ENCODE measurements around the gene NBEA.
"Not testable (repeated sequence)": the region's sequence is repeated elsewhere in the genome, so short reads cannot be mapped to it uniquely, and the experiment has no call there.

Gene NBEA

DNA sequence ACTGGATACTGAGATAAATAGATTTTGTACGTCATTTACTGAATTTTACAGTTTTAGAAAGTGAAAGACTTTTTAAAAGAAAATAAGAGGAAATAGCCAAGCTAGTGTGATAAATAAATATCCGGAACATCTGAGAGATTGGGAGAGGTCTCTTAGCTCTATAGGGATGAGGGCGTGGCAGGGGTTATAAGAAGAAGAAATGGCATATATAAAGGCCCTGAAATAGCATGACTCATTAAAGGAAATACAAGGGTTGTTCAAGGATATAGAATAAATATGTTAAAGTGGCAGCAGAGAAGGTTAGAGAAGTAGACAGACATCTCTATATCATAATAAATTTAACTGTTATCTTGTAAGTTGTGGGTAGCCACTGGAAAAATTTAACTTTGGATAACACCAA, 390.1 kb downstream of the NBEA start:
- no peak for DNase-seq

DNA sequence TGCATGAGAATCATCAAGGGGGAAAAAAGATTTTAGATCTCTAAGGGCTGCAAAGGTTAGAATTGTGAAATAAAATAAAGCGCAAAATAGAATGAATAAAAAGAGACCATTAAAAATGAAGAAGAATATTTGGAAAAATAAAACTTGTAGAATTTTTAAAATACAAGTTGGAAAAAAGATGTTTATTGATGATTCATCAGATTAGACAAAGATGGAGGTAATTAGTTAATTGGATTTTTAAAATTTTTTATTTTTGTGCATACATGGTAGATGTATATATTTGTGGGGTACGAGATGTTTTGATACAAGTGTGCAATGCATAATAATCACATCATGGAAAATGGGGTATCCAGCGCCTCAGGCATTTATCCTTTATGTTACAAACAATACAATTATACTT, 391.1 kb downstream of the NBEA start:
- no peak for DNase-seq

DNA sequence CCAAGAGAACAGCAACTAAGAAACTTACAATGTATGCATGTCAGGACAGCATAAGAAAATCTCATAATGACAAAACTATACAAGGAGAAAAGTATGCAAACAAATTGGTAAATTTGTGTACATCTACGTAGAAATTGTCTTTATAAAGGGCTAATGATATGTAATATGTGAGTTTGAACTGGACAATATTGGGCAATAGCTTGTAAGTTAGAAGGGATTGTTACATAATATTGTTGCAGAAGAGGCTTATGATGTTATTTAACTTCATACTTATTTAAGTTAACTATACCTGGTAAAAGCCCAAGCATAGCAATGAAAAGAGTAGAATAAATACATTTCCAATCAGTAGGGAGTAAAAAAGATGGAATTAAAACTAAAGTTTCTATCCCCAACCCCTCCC, 400.4 kb downstream of the NBEA start:
- DNase-seq: no peak

DNA sequence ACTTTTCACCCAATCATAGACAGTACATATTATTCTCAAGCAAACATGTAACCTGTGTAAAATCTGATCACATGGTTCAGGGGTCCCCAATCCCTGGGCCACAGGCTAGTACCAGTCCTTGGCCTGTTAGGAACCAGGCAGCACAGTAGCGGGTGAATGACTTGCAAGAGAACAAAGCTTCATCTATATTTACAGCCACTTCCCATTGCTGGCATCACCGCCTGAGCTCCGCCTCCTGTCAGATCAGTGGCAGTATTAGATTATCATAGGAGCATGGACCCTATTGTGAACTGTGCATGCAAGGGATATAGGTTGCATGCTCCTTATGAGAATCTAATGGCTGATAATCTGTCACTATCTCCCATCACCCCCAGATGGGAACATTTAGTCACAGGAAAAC, 401.3 kb downstream of the NBEA start:
- no peak for DNase-seq

DNA sequence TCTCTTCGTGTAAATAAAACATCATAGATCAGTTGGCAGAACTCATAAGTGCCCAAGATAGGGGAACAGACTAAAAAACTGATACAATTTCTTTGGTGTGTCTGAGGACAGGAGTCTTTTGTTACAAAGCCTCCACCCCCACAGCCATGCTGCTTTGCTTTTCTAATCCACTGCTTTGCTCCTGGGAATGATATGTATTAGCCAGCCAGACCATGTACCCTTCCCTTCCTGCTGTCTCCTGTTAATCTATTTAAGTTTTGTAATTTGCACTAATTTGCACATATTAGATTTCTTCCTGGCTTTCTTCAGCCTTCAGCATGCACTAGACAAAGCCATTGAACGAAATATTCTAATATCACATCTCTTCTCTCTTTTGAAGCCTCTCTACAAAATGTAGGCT, 403.9 kb downstream of the NBEA start:
- no peak for DNase-seq

DNA sequence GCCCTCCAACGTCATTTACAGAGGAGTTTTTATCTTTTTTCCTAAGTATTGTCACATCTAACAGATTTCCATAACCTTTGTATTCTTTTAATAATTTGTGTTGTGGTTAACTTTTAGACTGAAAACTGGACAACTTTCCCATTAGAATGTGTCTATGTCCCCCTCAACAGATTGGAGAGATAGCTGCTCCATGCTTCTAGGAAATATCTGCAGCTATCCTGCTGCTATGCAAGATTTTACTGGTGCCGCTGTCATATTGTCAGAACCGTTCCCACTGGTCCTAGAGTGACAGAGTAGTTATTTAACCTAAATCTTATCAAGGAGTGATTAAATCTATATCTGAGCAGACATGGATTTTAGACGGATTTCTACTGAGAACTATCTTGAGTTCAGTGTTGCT, 404.4 kb downstream of the NBEA start:
- DNase-seq: no peak

DNA sequence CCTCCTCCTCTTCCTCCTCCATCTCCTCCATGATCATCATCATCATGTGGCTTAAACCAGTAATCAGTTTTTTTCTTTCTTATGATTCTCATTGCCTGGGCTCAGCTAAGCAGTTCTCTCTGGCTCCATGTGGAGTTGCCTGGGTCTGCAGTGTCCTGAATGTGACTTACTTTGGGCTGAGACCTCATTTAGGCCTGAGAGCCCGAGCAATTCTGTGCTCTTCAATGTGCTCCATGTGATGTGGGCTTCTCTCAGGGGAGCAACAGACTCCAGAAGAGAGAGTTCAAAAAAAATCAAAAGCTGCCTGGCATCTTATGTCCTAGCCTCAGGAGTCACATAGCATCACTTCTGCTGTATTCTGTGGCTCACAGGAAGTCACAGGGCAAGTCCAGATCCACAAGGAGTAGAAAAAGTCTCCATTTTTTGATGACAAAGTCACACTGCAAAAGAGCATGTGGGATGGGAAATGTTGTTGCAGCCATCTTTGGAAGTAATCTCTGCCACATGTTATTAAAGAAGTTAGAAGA, 405.7 kb downstream of the NBEA start:
- no peak for DNase-seq

DNA sequence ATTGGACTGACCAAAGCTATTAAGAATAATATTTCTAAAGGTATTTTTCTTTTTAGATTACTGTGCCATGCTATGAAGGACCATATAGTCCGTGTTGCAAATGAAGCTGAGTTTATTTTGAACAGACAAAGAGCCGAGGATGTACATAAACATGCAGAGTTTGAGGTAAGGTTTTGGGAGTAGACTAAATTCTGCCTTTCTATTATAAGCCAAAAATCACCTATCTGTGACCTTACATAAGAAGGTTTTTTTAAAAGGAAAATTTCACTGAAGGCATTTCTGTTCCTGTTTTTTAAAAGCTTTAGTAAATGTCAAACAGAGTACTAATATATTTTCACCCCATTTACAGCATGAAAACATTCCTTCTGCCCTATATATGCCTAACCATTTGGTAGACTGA, 407.0 kb downstream of the NBEA start:
- DNase-seq: no peak

DNA sequence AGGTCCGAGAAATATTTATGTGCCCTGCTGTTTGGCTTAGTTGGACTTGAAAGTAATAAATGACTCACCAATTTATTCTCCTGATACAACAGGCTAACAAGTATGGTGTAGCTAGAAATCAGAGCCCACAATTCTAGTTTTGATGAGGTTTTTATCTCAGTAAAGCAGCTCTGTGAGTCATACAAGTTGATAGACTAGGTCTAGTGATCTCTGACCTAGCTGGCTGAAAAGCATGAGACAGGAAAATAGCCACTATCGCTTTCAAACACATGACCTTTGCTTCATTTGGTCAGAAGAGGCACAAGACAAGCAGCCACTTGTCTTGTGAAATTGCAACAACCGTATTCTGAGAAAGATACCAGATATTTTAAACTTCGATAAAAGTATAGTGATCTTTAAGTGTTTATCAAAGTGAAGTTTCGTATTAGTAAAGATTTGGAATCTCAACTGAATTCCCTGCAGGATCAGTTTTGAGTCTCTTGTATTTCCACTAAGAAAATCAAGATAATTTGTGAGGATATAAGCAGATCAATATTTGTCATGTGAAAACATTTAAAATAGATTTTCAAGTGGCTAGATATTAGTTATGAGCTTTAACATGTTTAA, 407.7 kb downstream of the NBEA start:
- DNase-seq: no peak

DNA sequence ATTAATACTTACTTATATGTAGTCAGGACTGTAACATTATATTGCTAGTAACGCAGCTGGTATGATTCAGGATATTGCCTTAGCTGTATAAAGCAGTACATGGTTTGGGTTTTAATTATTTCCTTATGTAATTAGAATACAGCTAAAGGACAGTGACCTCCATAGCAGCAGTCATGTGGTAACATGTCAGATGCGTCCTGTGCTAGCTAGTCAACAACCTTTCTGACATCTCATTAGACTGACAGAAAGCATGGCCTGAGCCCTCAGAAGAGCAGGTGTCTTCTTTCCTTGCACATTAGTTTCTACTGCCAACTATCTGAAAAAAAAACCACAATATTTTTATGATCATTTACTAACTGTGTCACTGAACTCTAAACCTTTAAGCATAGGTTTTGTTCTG, 412.2 kb downstream of the NBEA start:
- no peak for DNase-seq

DNA sequence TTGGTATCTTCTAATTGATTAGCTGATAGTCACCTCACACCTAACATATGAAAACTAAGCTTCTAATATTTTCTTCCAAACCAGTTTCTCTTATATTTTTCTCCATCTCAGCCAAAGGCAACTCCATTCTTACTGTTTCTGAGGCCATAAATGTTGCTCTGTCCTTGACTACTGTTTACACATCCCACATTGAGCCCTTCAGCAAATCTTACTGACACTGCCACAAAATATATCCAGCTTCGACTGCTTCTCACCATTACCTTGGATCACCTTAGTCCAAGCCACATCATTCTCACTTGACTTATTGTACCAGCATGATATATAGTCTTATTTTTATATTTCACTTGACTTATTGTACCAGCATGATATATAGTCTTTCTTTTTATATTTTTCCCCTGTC, 412.8 kb downstream of the NBEA start:
- DNase-seq: no peak

DNA sequence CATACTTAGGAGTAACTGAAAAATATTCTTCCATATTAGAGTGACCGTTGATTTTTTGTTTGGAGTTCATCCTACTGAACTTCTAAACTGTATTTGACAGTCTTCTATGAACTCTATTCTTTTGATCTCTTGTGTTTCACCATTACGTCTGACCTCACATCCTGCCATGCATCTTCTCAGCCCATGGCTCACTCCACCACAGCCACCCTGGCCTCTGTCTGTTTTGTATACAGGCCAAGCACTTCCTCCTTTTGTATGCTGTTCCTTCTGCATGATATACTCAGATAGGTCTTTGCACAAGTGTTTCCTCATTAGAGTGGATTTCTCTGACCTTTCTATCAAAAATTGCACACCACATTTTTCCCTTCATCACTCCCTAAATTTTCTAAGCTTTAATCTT, 414.5 kb downstream of the NBEA start:
- no peak for DNase-seq

DNA sequence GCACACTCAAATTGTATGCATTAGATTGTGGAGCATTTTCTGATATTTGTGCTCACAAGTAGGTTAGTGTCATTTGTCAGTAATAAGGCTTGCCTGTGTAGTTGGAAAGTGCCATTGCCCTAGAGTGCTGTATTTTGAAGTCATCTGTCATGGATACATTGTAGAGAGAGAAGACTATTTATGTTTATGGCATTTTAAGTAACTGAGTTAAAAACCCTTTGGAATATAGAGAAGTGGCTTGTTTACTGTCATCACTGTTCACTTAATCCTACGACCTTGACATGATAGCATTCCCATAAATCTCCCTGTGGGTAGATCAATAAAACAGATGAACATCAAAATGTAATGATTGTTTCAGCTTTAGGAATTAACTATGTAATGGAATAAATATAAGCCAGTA, 423.8 kb downstream of the NBEA start:
- no peak for DNase-seq

DNA sequence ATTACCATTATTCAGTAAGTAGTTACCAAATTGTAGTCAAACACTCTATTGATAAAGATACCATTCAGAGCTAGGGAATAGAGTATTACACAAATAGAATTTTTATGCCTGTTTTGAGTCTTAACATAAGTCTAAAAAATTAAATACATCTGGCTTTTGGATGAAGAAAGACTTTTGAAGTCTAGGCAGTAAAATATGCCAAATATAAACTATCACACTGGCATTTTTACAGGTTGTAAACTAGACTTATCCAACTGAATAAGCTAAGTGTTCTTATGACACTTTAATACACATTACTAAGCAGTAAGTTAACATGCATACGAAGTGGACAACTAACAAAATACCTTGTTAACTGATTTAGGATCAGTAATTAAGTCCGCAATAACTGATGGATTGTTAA, 425.5 kb downstream of the NBEA start:
- DNase-seq: no peak

DNA sequence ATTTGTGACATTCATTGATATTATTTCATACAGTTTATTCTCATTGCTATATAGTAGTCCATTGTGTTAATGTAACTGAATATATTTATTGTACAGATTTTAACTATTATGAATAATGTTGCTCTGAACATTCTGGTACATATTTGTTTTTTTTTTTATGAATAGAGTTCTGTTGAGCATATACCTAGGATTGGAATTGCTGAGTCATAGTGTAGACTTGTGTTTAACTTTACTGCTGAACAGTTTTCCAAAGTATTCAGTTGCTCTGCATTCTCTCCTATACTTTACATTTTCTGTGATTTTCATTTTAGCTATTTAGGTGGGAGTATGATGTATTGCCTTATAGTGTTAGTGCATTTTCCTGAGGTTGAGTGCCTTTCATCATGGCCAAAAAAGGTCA, 436.9 kb downstream of the NBEA start:
- no peak for DNase-seq

DNA sequence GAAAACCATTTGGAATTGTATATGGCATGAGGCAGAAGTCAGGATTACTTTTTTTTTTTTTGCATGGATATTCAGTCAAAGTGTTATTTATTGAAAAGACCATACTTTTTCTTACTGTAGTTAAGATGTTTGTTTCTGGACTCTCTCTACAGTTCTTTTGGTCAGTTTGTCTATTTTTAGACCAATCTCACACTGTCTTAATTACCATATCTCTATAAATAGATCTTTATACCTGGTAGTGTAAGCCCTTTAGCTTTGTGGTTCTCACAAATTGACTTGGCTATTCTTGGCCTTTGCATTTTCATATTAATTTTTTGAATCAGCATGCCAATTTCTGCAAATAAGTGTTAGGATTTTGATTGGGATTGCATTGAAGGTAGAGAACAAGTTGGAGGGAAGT, 437.6 kb downstream of the NBEA start:
- no peak for DNase-seq

DNA sequence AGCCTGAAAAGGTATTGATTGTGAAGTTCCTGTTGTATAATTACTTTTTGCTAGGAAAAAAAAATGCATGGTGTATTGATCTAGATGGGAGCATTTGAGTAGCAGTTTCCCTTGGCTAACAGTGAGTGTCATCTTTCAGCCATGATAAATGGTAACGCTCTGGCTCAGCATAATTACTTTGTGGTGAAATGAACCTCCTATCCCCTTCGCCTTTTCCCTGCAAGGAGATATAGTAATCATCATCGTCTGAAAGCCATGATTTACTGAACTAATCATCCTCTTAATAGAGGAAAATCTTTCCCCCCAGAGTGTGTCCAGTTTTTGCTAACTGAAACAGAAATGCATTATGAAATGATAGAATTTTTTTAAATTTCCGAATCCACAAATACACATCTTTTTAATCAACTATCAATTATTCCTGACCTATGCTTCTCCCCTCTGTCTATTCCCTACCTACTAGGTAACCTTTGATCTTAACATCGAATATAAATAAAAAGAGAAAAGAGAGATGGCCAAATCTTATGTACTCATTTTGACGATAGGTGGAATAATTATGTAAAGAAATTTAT, 445.7 kb downstream of the NBEA start:
- DNase-seq: no peak

DNA sequence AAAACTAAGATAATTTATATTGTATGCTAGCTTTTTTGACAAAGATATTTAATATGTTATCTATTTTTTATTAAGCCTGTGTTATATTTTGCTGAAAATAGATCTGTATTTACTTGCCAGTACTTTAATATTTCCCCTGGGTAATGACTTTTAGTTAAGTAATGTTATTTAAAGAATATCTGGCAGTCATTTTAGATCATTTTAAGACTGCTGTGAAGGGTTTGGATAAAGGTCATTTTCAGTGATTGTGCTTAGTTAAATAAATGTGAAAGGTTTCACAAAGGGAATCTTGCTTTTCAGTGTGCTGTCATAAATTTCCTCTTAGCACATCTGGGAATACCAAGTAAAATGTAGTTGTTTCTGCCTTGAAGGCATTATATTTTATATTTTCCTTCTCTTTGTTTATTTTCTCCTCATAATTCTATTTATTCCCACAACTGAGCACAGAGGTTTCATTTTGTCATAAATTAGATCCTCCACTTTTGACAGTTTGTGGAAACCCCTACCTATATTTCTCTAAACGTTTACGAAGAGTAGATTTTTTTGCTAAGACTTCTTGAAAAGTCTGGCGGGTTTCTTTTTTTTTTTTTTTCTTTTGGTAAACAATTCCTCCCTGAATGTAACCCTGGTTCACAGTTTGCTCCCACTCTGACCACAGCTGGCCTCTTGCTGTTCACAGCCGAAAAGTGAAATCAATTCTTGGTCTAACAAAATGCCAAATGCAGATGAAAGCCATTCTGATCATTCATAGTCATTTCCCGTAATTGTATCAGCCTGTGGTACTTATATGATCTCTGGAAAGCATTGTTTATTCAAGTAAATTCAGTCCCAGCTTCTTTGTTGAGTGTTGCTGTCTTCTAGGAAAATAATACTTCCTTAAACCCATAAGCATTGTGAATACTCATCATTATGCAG, 446.6 kb downstream of the NBEA start:
- no peak for DNase-seq

DNA sequence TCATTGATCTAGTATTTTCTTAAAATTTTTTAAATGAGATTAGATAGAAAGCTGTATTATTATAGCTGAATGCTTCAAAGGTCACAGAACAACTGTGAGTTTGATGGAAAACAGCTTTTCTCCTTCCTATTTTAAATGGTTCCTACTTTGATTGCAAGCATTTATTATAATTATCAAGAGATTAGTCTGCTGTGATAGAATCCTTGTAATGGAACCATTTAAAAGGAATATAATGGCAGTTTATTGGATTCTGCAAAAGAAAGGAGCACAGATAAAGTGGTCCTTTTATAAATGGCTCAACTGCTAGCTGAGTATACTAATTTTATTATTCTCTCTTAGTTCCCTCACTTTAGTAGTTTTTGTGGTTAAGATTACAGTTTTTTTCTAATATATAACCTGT, 447.5 kb downstream of the NBEA start:
- DNase-seq: no peak

DNA sequence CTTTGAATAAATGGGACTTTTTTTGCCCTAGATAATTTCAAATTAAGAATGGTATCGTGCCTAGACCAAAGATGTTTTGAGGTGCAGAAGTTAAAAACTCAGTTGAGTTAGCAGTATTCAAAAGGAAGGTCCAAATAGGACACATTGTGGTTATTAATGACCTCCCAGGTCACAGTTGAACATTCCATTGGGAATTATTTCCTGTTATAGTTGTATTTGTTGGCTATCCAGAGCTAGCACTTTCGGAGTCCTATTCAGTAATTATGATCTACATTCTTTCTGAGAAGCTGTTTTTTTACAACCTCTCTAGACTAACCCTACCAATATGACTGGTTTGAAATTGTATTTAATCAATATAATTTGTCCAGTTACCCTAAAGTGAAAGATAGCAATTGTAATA, 450.7 kb downstream of the NBEA start:
- no peak for DNase-seq

DNA sequence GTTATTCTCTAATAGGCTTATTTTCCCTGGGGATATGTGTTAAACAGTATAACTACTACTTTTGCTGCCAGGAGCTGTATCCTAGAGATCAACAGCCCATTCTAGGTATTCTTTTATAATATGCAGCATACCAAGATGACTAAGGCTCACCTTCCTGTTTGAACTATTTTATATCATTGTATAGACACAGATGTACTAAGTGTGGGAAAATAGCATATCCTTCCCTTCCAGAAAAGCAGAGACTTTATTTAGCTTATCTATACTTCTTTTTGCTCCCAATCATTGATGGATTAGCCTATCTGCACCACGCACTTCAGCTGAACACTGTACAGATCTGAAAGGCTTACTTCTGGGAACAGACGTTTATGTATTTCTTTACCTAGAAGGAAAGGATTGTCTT, 451.8 kb downstream of the NBEA start:
- DNase-seq: no peak

DNA sequence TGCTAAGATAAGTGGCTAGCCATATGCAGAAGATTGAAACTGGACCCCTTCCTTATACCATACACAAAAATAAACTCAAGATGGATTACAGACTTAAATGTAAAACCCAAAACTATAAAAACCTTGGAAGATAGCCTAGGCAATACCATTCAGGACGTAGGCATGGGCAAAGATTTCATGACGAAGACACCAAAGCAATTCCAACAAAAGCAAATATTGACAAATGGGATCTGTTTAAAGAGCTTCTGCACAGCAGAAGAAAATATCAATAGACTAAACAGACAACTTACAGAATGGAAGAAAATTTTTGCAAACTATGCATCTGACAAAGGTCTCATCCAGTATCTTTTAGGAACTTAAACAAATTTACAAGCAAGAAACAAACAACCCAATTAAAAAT, 466.2 kb downstream of the NBEA start:
- not testable (repeated sequence) for DNase-seq

DNA sequence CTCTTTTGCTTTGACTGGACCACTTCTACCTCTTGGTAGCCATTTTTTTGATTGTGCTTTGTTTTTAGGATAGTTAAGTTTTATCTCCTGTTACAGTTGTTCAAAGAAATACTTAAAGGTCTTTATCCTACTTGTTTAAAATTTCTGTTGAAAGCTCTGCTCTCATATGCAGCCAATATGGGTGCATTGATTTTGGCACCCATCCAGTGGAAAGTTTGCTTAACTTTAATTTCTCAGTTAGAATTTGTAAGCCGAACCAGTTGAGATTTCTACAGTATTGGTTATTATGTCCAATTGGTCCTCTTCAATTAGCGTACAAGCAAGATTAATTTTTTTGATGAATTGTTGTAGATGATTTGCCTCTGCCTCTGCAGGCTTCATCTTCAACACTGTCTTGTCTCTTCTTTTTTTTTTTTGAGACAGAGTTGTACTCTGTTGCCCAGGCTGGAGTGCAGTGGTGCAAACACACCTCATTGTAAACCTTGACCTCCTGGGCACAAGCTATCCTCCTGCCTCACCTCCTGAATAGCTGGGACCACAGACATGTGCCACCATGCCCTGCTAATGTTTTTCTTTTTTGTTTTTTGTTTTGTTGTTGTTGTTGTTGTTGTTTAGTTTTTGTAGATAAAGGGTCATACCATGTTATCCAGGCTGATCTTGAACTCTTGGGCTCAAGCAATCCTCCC, 469.1 kb downstream of the NBEA start:
- no peak for DNase-seq

DNA sequence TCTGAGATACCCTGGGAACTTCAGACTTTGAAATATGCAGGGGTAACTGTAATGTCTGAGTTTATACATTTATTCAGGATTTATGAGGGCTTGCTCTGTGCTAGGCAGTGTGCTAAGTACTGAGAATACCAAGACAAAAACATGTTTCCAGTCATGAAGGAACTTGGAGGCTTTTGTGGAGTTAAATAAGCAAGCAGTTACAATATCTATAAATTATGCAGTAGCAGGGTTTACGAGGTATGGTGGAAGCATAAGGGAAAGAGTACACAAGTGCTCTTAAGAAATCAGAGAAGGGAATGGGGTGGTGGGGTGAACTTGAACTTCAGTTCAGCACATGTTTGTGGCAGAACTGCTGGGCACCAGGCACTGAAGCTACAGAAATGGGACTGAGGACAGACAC, 506.4 kb downstream of the NBEA start:
- DNase-seq: no peak

Data from activated gamma-delta T cell treated with Interleukin-2 at 50 U/mL for 16 hours (primary cell).